IMR-90 (cell line): Measurements from ENCODE around the gene SLC39A5.

Source experiments
- CEBPB ChIP-seq: IDR thresholded peaks from 2 replicates; pipeline ENCODE4 v1.6.1; 2012; ENCODE audit warnings: low read depth, low read length, improper control_type of control experiment
- CTCF ChIP-seq: conservative IDR thresholded peaks from 2 replicates; pipeline ENCODE4 v1.5.1; 2012; ENCODE audit warnings: mild to moderate bottlenecking, low read depth, low read length, improper control_type of control experiment
- MAZ ChIP-seq: IDR thresholded peaks from 2 replicates; pipeline ENCODE4 v1.6.1; 2012; ENCODE audit warnings: low read depth, mild to moderate bottlenecking, low read length, improper control_type of control experiment, moderate library complexity, borderline replicate concordance
- MXI1 ChIP-seq: IDR thresholded peaks from 2 replicates; pipeline ENCODE4 v1.6.1; 2012; ENCODE audit warnings: low read depth, mild to moderate bottlenecking, low read length, moderate library complexity, borderline replicate concordance
- NFE2L2 ChIP-seq: fragments of 150-350 bp; IDR thresholded peaks from 2 replicates; pipeline ENCODE4 v1.6.1; 2016; ENCODE audit warnings: low read depth, mild to moderate bottlenecking, low read length
- POLR2A ChIP-seq: IDR thresholded peaks from 2 replicates; pipeline ENCODE4 v1.6.1; 2012; ENCODE audit warnings: mild to moderate bottlenecking, low read depth, low read length
- RAD21 ChIP-seq: IDR thresholded peaks from 2 replicates; pipeline ENCODE4 v1.6.1; 2012; ENCODE audit warnings: low read length, improper control_type of control experiment
- RCOR1 ChIP-seq: IDR thresholded peaks from 2 replicates; pipeline ENCODE4 v1.6.1; 2012; ENCODE audit warnings: mild to moderate bottlenecking, low read length, improper control_type of control experiment; ENCODE audit not compliant: insufficient replicate concordance
- TF ChIP-seq, protein P1 (sequence below): fragments of 150-350 bp; IDR thresholded peaks from 2 replicates; pipeline ENCODE4 v1.6.1; 2017; ENCODE audit warnings: mild to moderate bottlenecking, antibody characterized with exemption, low read length, low read depth

GRCh38 chr12:56192582-56192981 is 37.3 kb upstream of the SLC39A5 start:
- TF ChIP-seq, protein P1, sequence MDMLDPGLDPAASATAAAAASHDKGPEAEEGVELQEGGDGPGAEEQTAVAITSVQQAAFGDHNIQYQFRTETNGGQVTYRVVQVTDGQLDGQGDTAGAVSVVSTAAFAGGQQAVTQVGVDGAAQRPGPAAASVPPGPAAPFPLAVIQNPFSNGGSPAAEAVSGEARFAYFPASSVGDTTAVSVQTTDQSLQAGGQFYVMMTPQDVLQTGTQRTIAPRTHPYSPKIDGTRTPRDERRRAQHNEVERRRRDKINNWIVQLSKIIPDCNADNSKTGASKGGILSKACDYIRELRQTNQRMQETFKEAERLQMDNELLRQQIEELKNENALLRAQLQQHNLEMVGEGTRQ, result no peak
- TF ChIP-seq MAZ, result no peak
- TF ChIP-seq POLR2A, result no peak
- TF ChIP-seq CTCF, result no peak
- TF ChIP-seq CEBPB, result no peak
- no peak for TF ChIP-seq RAD21
- no peak for TF ChIP-seq RCOR1
- TF ChIP-seq MXI1, result no peak
- TF ChIP-seq NFE2L2, result no peak
